ENCODE measurements around the gene LIPC. TPM values are rescaled to one million over a fixed set of nuclear protein-coding genes. Genes with fewer than 3 reads are reported as not detected.

LIPC gene
- total RNA-seq, 2 experiments from 2014 or later: 1.5 to 3.9 TPM

- no peak overlapping the region for H3K4me3 Mint-ChIP-seq
- no peak for DNase-seq
- CTCF ChIA-PET: interaction anchor here (0.5 to 1.5 kb wide), 8 partner anchors 10 to 225 kb away, joined by 3 to 5 read pairs (median 3); no protein-coding TSS in a partner anchor
- peaks cover 24% of the 10 kb centered on the region for H3K9me3 Mint-ChIP-seq
- no peak overlapping the region for H3K27ac Mint-ChIP-seq
- peaks cover 55% of the 10 kb centered on the region for H3K4me1 Mint-ChIP-seq
- POLR2A ChIA-PET: no interaction called here
- H3K27me3 Mint-ChIP-seq: no peaks in the 10 kb centered on the region
- H3K36me3 Mint-ChIP-seq (ENCODE audit: low read depth): peaks cover 37% of the 10 kb centered on the region
These were observed 55.9 kb downstream of the LIPC start for GRCh38 chr15:58487724-58488120.

GRCh38 chr15:58489289-58490085 is 57.7 kb downstream of the LIPC start:
- ChIA-PET POLR2A (no interaction called here), CTCF (interaction anchor here (1.0 to 2.3 kb wide), 6 partner anchors 9 to 261 kb away, joined by 3 to 11 read pairs (median 3); no protein-coding TSS in a partner anchor)
- H3K9me3 Mint-ChIP-seq: peaks cover 26% of the 10 kb centered on the region
- H3K27ac Mint-ChIP-seq: peak overlapping the region; percentile 31
- peaks cover 27% of the 10 kb centered on the region for H3K36me3 Mint-ChIP-seq (ENCODE audit: low read depth)
- no peak for DNase-seq
- H3K27me3 Mint-ChIP-seq: no peaks in the 10 kb centered on the region
- H3K4me3 Mint-ChIP-seq: no peak overlapping the region
- peaks cover 44% of the 10 kb centered on the region for H3K4me1 Mint-ChIP-seq

- peaks cover 26% of the 10 kb centered on the region for H3K9me3 Mint-ChIP-seq
- H3K4me3 Mint-ChIP-seq: no peak overlapping the region
- peaks cover 27% of the 10 kb centered on the region for H3K36me3 Mint-ChIP-seq (ENCODE audit: low read depth)
- CTCF ChIA-PET: interaction anchor here (1.0 to 2.3 kb wide), 8 partner anchors 7 to 260 kb away, joined by 3 to 11 read pairs (median 3); no protein-coding TSS in a partner anchor
- POLR2A ChIA-PET: no interaction called here
- no peak for DNase-seq
- H3K27ac Mint-ChIP-seq: no peak overlapping the region
- H3K27me3 Mint-ChIP-seq: no peaks in the 10 kb centered on the region
- H3K4me1 Mint-ChIP-seq: peaks cover 43% of the 10 kb centered on the region
These were observed 58.5 kb downstream of the LIPC start for GRCh38 chr15:58490086-58490887.

DNA sequence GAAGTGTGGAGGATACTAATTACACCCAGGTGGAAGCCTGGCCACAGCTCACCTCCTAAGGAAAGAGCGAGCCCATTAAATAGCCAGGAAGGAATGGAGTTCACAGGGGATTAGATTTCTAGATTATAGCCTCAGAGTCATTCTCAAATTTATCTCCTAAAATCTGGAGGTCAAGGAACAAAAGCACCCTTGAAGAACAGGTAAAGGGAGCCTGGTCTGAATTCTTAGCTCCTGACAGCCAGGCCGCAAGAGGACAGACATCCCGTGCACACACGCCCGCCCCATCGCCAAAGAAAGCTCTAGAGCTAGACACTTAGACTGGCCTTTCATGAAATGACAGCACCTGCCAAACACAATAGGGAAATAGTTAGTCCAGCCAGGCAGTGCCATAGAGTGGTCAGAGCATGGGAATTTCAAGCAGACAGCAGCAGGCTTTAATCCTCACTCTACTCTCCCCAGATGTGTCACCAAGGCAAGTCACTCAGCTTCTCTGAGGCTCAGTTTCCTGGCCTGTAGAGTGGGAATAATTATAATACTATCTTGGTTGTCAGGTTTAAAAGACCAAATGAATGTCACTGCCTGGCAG is 59.2 kb downstream of the LIPC start:
- CTCF ChIA-PET: interaction anchor here (1.2 to 2.3 kb wide), 6 partner anchors 8 to 24 kb away, joined by 3 to 11 read pairs (median 3); no protein-coding TSS in a partner anchor

DNA sequence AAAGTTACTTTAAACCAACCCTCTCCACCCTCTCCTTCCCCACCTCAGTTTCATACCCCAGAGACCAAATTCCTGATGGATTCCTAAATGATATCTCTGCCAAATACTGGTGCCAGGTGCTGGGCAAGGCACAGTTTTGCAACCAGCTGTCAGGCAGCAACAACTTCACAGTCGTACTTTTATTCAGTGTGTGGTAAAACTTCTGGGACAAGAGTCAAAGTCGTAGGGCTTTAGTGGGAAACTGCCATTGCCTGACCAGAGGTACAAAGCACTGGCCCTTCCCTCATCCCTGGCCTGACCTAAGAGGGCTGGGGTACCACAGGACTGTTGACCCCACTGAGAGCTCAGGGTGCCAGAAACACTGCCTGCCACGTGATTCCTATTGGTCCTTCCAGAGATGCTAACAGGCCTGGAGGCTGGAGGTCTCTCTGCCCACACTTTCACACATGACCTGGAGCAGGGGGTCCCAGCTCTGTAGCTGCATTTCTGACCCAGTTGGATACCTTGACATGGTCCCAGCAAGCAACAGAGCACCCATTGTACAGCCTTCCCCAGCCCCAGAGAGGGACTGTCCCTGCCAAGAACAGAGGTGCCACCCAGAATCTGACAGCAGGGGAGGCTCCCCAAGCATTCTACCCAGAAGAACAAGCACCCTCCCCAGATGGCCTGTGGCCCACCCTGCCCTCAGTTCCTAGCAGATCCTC is 59.9 kb downstream of the LIPC start:
- CTCF ChIA-PET: interaction anchor here (0.6 to 2.3 kb wide), 7 partner anchors 9 to 620 kb away, joined by 3 to 11 read pairs (median 3); no protein-coding TSS in a partner anchor

More for the DNA sequence above, 59.2 kb downstream of the LIPC start:
- Mint-ChIP-seq H3K4me1 (peaks cover 43% of the 10 kb centered on the region), H3K27me3 (no peaks in the 10 kb centered on the region), H3K4me3 (no peak overlapping the region), H3K36me3 (ENCODE audit: low read depth) (peaks cover 27% of the 10 kb centered on the region), H3K9me3 (peaks cover 26% of the 10 kb centered on the region), H3K27ac (no peak overlapping the region)
- POLR2A ChIA-PET: interaction anchor here (0.6 kb wide), 1 partner anchor 265 kb away, joined by 6 read pairs; no protein-coding TSS in a partner anchor
- no peak for DNase-seq

DNA sequence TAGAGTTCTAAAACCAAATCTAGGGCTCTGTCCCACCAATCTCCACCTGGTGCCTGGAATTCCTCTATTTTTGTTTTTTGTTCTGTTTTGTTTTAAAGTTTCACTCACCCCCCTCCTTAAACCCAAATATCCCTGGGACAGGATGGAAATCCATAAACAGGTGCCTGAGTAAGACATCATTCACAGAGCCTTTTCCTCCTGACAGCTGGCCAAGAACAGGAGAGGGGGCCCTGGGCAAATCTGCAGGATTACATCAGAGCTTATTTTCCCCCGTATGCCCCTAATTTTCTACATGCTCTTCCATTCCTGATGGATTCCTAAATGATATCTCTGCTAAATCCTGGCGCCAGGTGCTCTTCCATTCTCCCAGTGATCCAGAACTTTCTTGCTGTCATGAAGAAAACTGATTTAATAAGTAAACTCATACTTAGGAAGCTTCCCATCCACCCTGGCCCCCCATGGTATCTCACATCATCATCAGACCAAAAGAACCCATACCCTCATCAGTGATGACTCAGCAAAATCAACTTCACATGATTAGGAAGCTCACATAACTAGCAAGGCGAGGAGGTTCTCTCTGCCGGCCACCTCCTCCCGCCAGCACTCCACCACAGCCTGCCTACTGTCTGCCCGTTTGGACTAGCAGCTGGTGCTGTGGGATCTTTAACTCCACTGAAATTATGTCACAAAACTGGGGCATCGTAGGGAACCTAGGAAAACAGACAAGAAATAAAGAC is 61.0 kb downstream of the LIPC start:
- H3K4me1 Mint-ChIP-seq: peaks cover 39% of the 10 kb centered on the region
- ChIA-PET POLR2A (no interaction called here), CTCF (interaction anchor here (0.6 to 1.5 kb wide), 4 partner anchors 10 to 82 kb away, joined by 3 to 5 read pairs (median 4); no protein-coding TSS in a partner anchor)
- H3K36me3 Mint-ChIP-seq (ENCODE audit: low read depth): peaks cover 12% of the 10 kb centered on the region
- H3K9me3 Mint-ChIP-seq: peaks cover 20% of the 10 kb centered on the region
- H3K27me3 Mint-ChIP-seq: no peaks in the 10 kb centered on the region
- no peak overlapping the region for H3K27ac Mint-ChIP-seq
- DNase-seq: no peak
- no peak overlapping the region for H3K4me3 Mint-ChIP-seq

More for the DNA sequence above, 59.9 kb downstream of the LIPC start:
- no peak overlapping the region for H3K27ac Mint-ChIP-seq
- H3K4me3 Mint-ChIP-seq: no peak overlapping the region
- peaks cover 42% of the 10 kb centered on the region for H3K4me1 Mint-ChIP-seq
- POLR2A ChIA-PET: interaction anchor here (0.6 kb wide), 1 partner anchor 264 kb away, joined by 6 read pairs; no protein-coding TSS in a partner anchor
- DNase-seq: no peak
- peaks cover 20% of the 10 kb centered on the region for H3K36me3 Mint-ChIP-seq (ENCODE audit: low read depth)
- H3K9me3 Mint-ChIP-seq: peaks cover 23% of the 10 kb centered on the region
- no peaks in the 10 kb centered on the region for H3K27me3 Mint-ChIP-seq

- POLR2A ChIA-PET: no interaction called here
- DNase-seq: no peak
- Mint-ChIP-seq H3K27ac (no peak overlapping the region), H3K36me3 (ENCODE audit: low read depth) (peaks cover 9% of the 10 kb centered on the region), H3K9me3 (peaks cover 15% of the 10 kb centered on the region), H3K4me3 (no peak overlapping the region), H3K4me1 (peaks cover 38% of the 10 kb centered on the region), H3K27me3 (no peaks in the 10 kb centered on the region)
- CTCF ChIA-PET: interaction anchor here (0.6 to 1.1 kb wide), 3 partner anchors 9 to 34 kb away, joined by 3 read pairs; no protein-coding TSS in a partner anchor
These were observed 62.8 kb downstream of the LIPC start for GRCh38 chr15:58494567-58494966.

GRCh38 chr15:58495891-58496408 is 64.2 kb downstream of the LIPC start:
- DNase-seq: no peak
- Mint-ChIP-seq H3K4me1 (peaks cover 38% of the 10 kb centered on the region), H3K36me3 (ENCODE audit: low read depth) (peaks cover 2% of the 10 kb centered on the region), H3K27me3 (no peaks in the 10 kb centered on the region), H3K27ac (peak overlapping the region; percentile 74), H3K9me3 (peaks cover 7% of the 10 kb centered on the region), H3K4me3 (no peak overlapping the region)
- ChIA-PET POLR2A (no interaction called here), CTCF (interaction anchor here (1.3 kb wide), 1 partner anchor 11 kb away, joined by 4 read pairs; no protein-coding TSS in a partner anchor)

GRCh38 chr15:58497046-58497785 is 65.4 kb downstream of the LIPC start:
- ChIA-PET POLR2A (no interaction called here), CTCF (interaction anchor here (0.7 to 2.0 kb wide), 5 partner anchors 10 to 24 kb away, joined by 3 to 10 read pairs (median 4); no protein-coding TSS in a partner anchor)
- no peak overlapping the region for H3K4me3 Mint-ChIP-seq
- H3K36me3 Mint-ChIP-seq (ENCODE audit: low read depth): peaks cover 2% of the 10 kb centered on the region
- no peaks in the 10 kb centered on the region for H3K27me3 Mint-ChIP-seq
- peak overlapping the region; percentile 26 for H3K27ac Mint-ChIP-seq
- H3K9me3 Mint-ChIP-seq: peaks cover 7% of the 10 kb centered on the region
- H3K4me1 Mint-ChIP-seq: peaks cover 34% of the 10 kb centered on the region
- no peak for DNase-seq

- peaks cover 26% of the 10 kb centered on the region for H3K4me1 Mint-ChIP-seq
- no peaks in the 10 kb centered on the region for H3K27me3 Mint-ChIP-seq
- H3K36me3 Mint-ChIP-seq (ENCODE audit: low read depth): no peaks in the 10 kb centered on the region
- H3K27ac Mint-ChIP-seq: no peak overlapping the region
- POLR2A ChIA-PET: no interaction called here
- no peak overlapping the region for H3K4me3 Mint-ChIP-seq
- CTCF ChIA-PET: interaction anchor here (1.0 to 2.0 kb wide), 3 partner anchors 8 to 21 kb away, joined by 3 to 10 read pairs (median 7); no protein-coding TSS in a partner anchor
- H3K9me3 Mint-ChIP-seq: peaks cover 5% of the 10 kb centered on the region
- DNase-seq: no peak
These were observed 67.2 kb downstream of the LIPC start for GRCh38 chr15:58498821-58499580.

All from activated CD4-positive, alpha-beta T cell treated with anti-CD3 and anti-CD28 coated beads, Interleukin-2, amount 10 ng/mL, durations not matched to agents 7 days and 5 days (primary cell).